Measurements from ENCODE around the gene NF2.
"Not testable (repeated sequence)": the region's sequence is repeated elsewhere in the genome, so short reads cannot be mapped to it uniquely, and the experiment has no call there.

Gene NF2

GRCh38 chr22:29603358-29604075 is at the start of gene NF2:
Gene NF2 (plus strand): TSS chr22:29603633. CDS start chr22:29603999, 366 bp downstream.
- DNase-seq = peak; percentile 98

DNA sequence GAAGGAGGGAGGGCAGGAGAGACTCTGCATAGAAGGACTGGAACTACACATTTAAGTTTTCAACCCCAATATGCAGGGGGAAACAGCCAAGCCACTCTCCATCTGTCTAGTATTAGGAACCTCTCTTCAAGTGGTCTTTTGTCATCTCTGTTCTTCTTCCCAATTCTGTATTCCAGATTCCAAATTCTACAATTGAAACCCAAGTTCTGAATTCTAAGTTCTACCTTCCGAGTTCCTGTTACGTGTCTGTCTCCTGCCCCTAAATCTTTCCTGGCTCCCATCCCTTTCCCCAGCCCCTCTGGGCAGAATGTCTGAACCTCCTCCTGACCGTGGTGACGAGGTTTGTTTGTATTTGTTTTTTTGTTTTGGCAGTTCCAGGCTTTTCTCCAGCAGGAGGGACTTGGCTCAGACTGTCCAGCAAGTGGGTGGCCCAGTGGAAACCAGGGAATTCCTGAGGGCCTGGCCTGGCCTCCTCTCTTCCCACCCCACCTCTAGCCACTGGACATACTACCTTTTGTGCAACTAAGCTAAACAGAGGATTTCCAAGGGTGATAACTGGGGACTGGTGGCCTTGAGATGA is 48.3 kb upstream of the NF2 start:
- no peak for DNase-seq

DNA sequence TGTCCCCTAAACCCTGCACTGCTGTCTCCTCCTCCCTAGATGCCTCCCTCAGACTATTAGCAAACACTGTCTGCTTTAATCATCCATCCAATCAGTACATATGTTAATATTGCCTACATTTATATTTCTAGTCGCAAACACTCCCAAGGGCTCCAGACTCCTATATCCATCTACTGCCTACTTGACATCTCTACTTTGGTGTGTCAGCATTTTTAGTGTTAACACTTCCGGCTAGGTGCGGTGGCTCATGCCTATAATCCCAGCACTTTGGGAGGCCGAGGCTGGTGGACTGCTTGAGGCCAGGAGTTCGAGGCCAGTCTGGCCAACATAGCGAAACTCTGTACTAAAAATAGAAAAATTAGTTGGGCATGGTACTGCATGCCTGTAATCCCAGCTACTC is 44.4 kb upstream of the NF2 start:
- no peak for DNase-seq

GRCh38 chr22:29559853-29560252 is 43.6 kb upstream of the NF2 start:
- no peak for DNase-seq

DNA sequence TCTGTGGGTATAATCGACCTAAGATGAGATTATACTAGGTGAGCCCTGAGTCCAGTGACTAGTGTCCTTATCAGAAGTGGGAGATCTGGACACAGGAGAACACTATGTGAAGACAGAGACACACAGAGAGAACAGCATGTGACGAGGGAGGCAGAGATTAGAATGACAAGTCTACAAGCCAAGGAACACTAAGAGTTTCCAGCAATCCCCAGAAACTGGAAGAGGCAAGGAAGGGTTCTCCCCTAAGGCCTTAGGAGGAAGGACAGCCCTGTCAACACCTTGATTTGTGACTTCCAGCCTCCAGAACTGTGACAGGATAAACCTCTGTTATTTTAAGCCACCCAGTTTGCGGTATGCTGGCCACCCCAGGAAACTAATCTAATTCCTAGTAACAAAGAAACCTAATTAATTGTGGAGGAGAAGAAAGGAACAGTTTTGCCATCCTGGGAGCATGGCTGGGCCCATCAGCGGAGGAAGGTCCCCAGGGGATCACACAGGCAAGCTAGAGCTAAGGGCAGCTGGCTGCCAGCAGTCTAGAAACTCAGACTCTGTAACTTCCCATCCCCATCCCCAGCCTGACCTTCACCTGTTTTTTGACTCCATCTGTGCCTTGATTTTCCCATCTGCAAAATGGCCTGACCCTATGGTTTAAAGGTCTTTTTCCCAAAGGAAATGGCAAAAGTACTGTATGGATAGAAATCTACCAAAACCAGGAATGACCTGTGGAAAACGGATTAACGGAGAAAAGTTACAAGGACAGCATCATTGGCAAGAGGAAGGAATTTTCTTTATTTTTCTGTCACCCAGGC is 39.6 kb upstream of the NF2 start:
- peak; percentile 14 for DNase-seq

DNA sequence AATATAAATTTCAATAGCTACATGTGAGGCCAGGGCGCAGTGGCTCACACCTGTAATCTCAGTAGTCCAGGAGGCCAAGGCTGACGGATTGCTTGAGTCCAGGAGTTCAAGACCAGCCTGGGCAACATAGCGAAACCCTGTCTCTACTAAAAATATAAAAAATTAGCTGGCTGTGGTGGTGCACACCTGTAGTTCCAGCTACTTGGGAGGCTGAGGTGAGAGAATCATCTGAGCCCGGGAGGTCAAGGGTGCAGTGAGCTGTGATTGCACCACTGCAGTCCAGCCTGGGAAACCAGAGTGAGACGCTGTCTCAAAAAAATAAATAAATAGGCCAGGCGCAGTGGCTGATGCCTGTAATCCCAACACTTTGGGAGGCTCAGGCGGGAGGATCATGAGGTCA is 36.9 kb upstream of the NF2 start:
- not testable (repeated sequence) for DNase-seq

- no peak for DNase-seq
Observed at GRCh38 chr22:29567338-29567737, 36.1 kb upstream of the NF2 start.

GRCh38 chr22:29569011-29569678 is 34.3 kb upstream of the NF2 start:
- DNase-seq = no peak

- no peak for DNase-seq
Observed at GRCh38 chr22:29570456-29570855, 33.0 kb upstream of the NF2 start.

DNA sequence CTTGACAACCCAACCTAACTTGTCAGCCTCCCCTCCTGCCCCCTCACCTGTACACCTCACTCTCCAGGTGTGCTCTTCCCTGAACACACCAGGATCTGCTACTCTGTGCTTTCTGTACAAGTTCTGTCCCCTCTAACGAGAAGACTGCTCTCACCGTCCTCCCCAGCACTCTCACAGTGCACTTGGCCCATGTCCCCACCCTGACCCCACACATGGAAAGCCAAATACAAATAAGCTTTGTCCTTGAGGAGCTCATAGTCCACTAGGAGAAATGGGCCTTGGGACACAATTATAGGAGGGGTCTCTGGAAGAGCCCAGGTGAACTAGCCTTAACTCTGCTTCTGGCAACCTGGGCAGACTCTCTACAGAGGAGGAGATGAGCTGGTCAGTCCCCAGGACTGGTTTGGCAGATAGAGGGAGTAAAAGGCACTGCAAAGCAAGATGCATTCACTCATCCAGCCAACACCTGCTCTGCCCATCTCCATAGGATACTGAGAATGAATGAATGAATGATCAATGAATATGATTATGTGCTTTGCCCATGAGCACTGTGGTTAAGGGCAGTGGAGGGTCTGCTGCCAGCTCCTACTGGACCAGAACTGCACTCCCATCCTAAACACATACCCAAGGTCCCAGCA is 32.4 kb upstream of the NF2 start:
- no peak for DNase-seq

GRCh38 chr22:29574762-29575450 is 28.5 kb upstream of the NF2 start:
- DNase-seq = no peak

DNA sequence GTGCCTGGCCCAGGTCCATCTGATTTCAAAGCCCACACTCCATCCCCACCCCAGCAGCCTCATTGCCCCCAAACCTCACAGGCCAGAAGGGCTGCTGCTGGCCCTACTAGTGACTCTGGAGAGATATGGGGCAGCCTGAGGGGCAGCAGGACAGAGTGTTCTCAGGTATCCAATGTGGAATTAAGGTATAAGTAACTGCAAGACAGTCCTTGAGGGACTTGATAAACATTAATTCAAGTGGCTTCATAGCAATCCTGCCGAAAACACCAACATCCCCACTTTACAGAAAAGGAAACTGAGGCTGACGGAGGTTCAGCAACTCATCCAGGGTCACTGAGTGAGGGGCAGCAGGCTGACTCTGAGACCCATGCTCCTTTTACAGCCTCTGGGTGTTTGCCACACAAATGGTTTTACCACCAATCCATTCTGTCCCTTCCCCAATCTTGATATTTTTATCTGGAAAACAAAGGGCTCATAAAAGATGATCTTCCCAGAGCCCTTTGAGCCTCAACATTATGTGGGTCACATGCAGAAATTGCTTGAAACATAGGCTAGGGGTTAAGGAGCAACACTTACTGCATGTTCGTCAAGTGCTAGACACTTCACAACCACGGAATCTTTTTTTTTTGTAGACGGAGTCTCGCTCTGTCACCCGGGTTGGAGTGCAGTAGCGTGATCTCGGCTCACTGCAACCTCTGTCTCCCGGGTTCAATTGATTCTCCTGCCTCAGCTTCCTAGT is 24.8 kb upstream of the NF2 start:
- no peak for DNase-seq

DNA sequence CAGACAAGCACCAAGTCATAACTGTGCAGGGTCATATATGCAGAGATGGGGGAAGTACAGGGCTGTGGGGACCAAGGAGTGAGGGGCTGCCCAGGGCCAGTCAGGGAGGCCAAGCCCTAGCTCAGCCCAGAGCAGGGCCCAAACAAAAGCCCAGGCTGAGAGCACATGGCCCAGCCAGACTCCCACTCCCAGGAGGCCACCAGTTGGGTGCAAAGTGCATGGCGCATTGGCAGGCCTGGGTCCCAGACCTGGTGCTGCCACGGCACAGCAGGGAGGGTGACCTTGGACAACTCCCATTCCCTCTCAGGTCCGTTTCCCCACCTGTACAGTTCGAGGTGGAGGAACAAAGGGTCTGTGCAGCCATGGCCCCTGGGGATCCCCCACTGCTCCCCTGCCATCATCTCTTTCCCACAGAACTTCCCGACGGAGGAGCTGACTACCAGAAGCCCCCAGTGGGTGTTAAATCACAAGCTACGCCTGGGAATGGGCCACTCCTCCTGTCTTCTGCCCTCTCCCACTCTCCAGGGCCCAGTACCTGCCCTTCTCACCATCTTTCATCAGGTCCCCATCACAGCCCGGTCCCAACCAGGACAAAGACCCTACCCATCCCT is 23.1 kb upstream of the NF2 start:
- no peak for DNase-seq

DNA sequence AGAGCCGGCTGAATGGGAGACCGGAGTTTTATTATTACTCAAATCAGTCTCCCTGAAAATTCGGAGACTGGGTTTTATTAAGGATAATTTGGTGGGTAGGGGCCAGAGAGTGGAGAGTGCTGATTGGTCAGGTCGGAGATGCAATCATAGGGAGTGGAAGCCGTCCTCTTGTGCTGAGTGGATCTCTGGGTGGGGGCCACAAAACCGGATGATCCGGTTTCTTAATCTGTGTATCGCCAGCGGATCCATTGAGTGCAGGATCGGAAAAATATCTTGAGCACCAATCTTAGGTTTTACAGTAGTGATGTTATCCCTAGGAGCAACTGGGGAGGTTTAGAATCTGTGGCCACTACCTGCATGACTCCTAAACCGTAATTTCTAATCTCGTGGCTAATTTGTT is 21.6 kb upstream of the NF2 start:
- DNase-seq = no peak

DNA sequence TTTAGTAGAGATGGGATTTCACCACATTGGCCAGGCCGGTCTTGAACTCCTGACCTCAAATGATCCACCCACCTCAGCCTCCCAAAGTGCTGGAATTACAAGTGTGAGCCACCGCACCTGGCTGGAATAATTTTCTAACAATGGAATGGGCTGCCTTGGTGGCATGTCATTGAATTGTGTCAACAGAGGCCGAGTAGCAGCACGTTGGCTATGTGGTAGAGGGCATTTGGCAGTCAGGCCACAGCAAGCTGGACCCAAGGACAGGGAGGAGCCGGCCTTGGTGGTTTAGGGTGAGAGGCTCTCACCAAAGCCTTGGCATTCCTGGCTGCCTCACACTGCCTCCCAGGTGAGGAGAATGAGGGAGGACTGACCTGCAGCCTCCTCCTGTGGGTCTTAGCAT is 18.5 kb upstream of the NF2 start:
- DNase-seq = no peak

DNA sequence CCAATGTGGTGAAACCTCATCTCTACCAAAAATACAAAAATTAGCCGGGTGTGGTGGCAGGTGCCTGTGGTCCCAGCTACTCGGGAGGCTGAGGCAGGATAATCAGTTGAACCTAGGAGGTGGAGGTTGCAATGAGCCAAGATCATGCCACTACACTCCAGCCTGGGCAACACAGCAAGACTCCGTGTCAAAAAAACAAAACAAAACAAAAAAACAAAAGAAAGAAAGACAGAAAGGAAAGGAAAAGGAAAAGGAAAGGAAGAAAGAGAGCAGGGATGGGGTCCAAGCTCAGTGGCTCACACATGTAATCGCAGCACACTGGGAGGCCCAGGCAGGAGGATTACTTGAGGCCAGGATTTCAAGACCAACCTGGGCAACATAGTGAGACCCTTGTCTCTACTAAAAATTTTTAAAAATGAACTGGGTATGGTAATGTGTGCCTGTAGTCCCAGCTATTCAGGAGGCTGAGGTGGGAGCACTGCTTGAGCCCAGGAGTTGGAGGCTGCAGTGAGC is 17.2 kb upstream of the NF2 start:
- not testable (repeated sequence) for DNase-seq

GRCh38 chr22:29587938-29588699 is 15.3 kb upstream of the NF2 start:
- no peak for DNase-seq

DNA sequence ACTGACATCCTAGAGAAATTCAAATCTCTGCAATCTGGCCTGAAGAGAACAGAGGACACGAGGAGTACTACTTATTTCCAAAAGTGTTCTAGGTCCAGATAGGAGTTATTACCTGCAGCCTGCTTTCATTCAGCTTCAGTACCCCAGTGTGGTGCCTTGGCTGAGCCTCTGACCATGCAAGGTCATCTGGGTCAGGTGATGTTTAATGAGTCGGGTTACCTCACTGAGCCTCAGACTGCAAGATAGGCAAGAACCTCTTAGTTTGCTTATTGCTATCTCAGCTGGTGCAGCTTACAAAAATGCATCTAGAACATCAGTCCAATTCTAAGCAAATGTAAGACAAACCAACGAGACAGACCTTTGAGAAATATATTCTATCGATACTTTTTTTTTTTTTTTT is 9.5 kb upstream of the NF2 start:
- DNase-seq = no peak

DNA sequence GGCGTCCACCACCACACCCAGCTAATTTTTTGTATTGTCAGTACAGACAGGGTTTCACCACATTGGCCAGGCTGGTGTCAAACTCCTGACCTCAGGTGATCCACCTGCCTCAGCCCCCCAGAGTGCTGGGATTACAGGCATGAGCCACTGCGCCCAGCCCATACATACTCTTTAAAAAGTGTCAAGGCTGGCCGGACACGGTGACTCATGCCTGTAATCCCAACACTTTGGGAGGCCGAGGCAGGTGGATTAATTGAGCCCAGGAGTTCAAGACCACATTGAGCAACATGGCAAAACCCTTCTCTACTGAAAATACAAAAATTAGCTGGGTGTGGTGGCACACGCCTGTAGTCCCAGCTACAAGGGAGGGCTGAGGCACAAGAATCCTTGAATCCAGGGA is 9.0 kb upstream of the NF2 start:
- DNase-seq = not testable (repeated sequence)

- no peak for DNase-seq
Observed at GRCh38 chr22:29596408-29596807, 7.0 kb upstream of the NF2 start.
